ENCODE results near the gene CPT2.

DNA sequence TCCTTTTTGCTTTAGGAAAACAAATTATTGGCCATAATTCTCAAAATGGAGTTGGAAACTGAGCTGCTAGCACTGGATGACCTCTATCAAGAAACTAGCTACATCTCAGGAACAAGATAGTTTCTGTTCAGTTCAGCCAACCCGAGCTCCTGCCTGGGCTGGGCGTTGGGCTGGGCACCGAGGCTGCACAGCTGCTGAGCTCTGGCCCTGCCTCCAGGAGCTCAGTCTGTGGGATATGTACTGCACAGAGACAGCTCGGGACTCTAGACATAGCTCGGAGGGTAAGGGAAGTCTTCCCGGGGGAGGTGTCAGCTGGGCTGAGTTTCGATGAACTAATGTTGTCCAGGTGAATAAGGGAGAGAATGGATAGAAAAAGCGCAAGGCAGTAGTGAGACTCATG lies 29.7 kb upstream of the CPT2 start:
- TF ChIP-seq, protein P1, sequence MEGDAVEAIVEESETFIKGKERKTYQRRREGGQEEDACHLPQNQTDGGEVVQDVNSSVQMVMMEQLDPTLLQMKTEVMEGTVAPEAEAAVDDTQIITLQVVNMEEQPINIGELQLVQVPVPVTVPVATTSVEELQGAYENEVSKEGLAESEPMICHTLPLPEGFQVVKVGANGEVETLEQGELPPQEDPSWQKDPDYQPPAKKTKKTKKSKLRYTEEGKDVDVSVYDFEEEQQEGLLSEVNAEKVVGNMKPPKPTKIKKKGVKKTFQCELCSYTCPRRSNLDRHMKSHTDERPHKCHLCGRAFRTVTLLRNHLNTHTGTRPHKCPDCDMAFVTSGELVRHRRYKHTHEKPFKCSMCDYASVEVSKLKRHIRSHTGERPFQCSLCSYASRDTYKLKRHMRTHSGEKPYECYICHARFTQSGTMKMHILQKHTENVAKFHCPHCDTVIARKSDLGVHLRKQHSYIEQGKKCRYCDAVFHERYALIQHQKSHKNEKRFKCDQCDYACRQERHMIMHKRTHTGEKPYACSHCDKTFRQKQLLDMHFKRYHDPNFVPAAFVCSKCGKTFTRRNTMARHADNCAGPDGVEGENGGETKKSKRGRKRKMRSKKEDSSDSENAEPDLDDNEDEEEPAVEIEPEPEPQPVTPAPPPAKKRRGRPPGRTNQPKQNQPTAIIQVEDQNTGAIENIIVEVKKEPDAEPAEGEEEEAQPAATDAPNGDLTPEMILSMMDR (IDR thresholded peaks at IDR 0.05), result no peak
- TF ChIP-seq POLR2A (IDR thresholded peaks at IDR 0.05), result no peak
